K562 (cell line): ENCODE data around the gene TENM4. TPM values are rescaled to one million over a fixed set of nuclear protein-coding genes. Genes with fewer than 3 reads are reported as not detected.

ENCODE experiments used
- ATAC-seq: fragments of 200-7000 bp; cut with Tn5 transposase; 3 replicates; pipeline ENCODE4 v1.9.1; 2020; ENCODE audit warnings: moderate library complexity
- BruUV-seq: library from RNA; stranded (reverse); fragments of 400-500 nt; replicated peaks from 2 replicates; lab custom pipeline; 2021; lab: Mats Ljungman, UMichigan
- CTCF ChIA-PET: fragments of 300-600 bp; formaldehyde crosslinking; extraction: SDS; loops from one replicate; lab custom pipeline; 2021; ENCODE audit warnings: low intra/inter-chr PET ratio; lab: Yijun Ruan, JAX
- POLR2A ChIA-PET: fragments of 300-600, 350-650 bp; sonication (Branson Sonifier 250); formaldehyde crosslinking; extraction: SDS; loops from one replicate; lab custom pipeline; 2021; ENCODE audit warnings: antibody characterized with exemption, inconsistent platforms; lab: Yijun Ruan, JAX
- DNase-seq, 4 experiments: peaks; one replicate each; pipeline versions ENCODE4 v3.0.0 to v3.0.0-alpha.2; 2011 to 2018; ENCODE audit warnings: low spot score in 3 of 4, mixed read lengths in 3 of 4; ENCODE audit errors: extremely low read depth in 1 of 4
- FAIRE-seq: peaks from 2 replicates; lab custom pipeline; 2011; peaks lifted over from hg19 to GRCh38; lab: Jason Lieb, UNC
- H2AFZ ChIP-seq: 2 replicates; pipeline ENCODE4 v1.6.0; 2011; ENCODE audit warnings: low read depth, low read length, control low read depth, inconsistent platforms
- H3K27ac ChIP-seq: fragments of 200-600 bp; 3 replicates; pipeline ENCODE4 v1.8.0; 2011; ENCODE audit warnings: low read depth, mild to moderate bottlenecking, control low read depth, inconsistent platforms, low read length, moderate library complexity, mixed read lengths; ENCODE audit errors: extremely low read depth
- H3K27me3 ChIP-seq, 2 experiments: fragments of 300-600 bp in 1 of 2; 2 replicates in 1 of 2; 3 replicates in 1 of 2; pipeline versions ENCODE4 v1.6.0 to v1.8.0; 2011; ENCODE audit warnings: inconsistent platforms in 2 of 2, low read length in 2 of 2, mild to moderate bottlenecking in 1 of 2, mixed read lengths in 1 of 2, moderate library complexity in 1 of 2; ENCODE audit not compliant: control insufficient read depth in 2 of 2, insufficient read depth in 2 of 2
- H3K36me3 ChIP-seq: fragments of 300-600 bp; 3 replicates; pipeline ENCODE4 v1.8.0; 2011; ENCODE audit warnings: mild to moderate bottlenecking, low read length, inconsistent platforms; ENCODE audit not compliant: control insufficient read depth, insufficient read depth
- H3K4me1 ChIP-seq, 2 experiments: fragments of 200-600 bp in 1 of 2; replicated peaks in 1 of 2; 2 replicates in 1 of 2; 3 replicates in 1 of 2; pipeline versions ENCODE4 v1.5.1 to v1.8.0; 2011; ENCODE audit warnings: inconsistent platforms in 2 of 2, low read length in 2 of 2, mild to moderate bottlenecking in 1 of 2, mixed read lengths in 1 of 2, moderate library complexity in 1 of 2; ENCODE audit not compliant: control insufficient read depth in 2 of 2, insufficient read depth in 2 of 2
- H3K4me2 ChIP-seq: 2 replicates; pipeline ENCODE4 v1.6.1; 2011; ENCODE audit warnings: low read length, control low read depth, inconsistent platforms, mixed read lengths; ENCODE audit not compliant: insufficient read depth
- H3K4me3 ChIP-seq: fragments of 200-600 bp; sonication (generic), shearing (Covaris generic); 2 replicates; pipeline ENCODE4 v1.5.1; 2016; ENCODE audit warnings: control low read depth, inconsistent platforms
- H3K79me2 ChIP-seq: fragments of 200-600 bp; 3 replicates; pipeline ENCODE4 v1.8.0; 2011; ENCODE audit warnings: low read length, inconsistent platforms; ENCODE audit not compliant: control insufficient read depth, insufficient read depth
- H3K9ac ChIP-seq, 2 experiments: 2 replicates each; pipeline versions ENCODE4 v1.6.0 to v1.6.1; 2011; ENCODE audit warnings: low read depth in 2 of 2, low read length in 2 of 2, control low read depth in 1 of 2, inconsistent platforms in 1 of 2, mild to moderate bottlenecking in 1 of 2, mixed read lengths in 1 of 2; ENCODE audit not compliant: insufficient read depth in 1 of 2
- H3K9me1 ChIP-seq: one replicate; pipeline ENCODE4 v1.6.0; 2011; ENCODE audit warnings: inconsistent platforms, mild to moderate bottlenecking, low read length, moderate library complexity; ENCODE audit not compliant: control insufficient read depth, insufficient read depth
- H3K9me3 ChIP-seq: replicated peaks from 2 replicates; pipeline ENCODE4 v1.5.1; 2011; ENCODE audit warnings: low read depth, low read length, inconsistent platforms; ENCODE audit not compliant: control insufficient read depth, insufficient read depth
- H4K20me1 ChIP-seq: replicated peaks from 2 replicates; pipeline ENCODE4 v1.6.1; 2011; ENCODE audit warnings: low read length, inconsistent platforms, mixed read lengths; ENCODE audit not compliant: control insufficient read depth, insufficient read depth
- ARID1B ChIP-seq: fragments of 450-650 bp; IDR thresholded peaks from 2 replicates; pipeline ENCODE4 v1.6.1; 2016; ENCODE audit warnings: antibody characterized with exemption, mild to moderate bottlenecking, inconsistent platforms
- CSDE1 ChIP-seq, 2 experiments: fragments of 450-650 bp; IDR thresholded peaks; 2 replicates each; pipeline ENCODE4 v1.6.1; 2016; ENCODE audit warnings: mild to moderate bottlenecking in 1 of 2
- GABPB2 ChIP-seq: fragments of 250-450 bp; sonication (Bioruptor Pico); conservative IDR thresholded peaks from 2 replicates; pipeline ENCODE4 v1.5.1; 2021; ENCODE audit warnings: mild to moderate bottlenecking
- GMEB1 ChIP-seq: fragments of 250-450 bp; sonication (Bioruptor Pico); IDR thresholded peaks from 2 replicates; pipeline ENCODE4 v1.4.0; 2020; ENCODE audit warnings: mild to moderate bottlenecking
- MYC ChIP-seq, 2 experiments: fragments of 250-450 bp in 1 of 2; sonication (Bioruptor Pico) in 1 of 2; IDR thresholded peaks; 2 replicates each; pipeline versions ENCODE4 v1.5.1 to v1.6.1; 2012 to 2021; ENCODE audit warnings: low read depth in 2 of 2, borderline replicate concordance in 1 of 2, improper control_type of control experiment in 1 of 2, low read length in 1 of 2, mild to moderate bottlenecking in 1 of 2, moderate library complexity in 1 of 2
- NFE2L1 ChIP-seq: fragments of 450-650 bp; IDR thresholded peaks from 2 replicates; pipeline ENCODE4 v1.6.1; 2016; ENCODE audit warnings: missing genetic modification characterization, low read depth, mild to moderate bottlenecking, missing compliant biosample characterization, moderate library complexity, borderline replicate concordance
- RFX5 ChIP-seq: IDR thresholded peaks from 2 replicates; pipeline ENCODE4 v1.6.1; 2011; ENCODE audit warnings: low read depth, mild to moderate bottlenecking, improper control_type of control experiment, low read length
- SAFB ChIP-seq: fragments of 200-400 bp; formaldehyde crosslinking; IDR thresholded peaks from 2 replicates; pipeline ENCODE4 v1.6.1; 2017; ENCODE audit warnings: low read depth, low read length, borderline replicate concordance
- SMAD3 ChIP-seq: fragments of 450-650 bp; formaldehyde crosslinking; conservative IDR thresholded peaks from 2 replicates; pipeline ENCODE4 v1.4.0; 2020; ENCODE audit warnings: mild to moderate bottlenecking
- STAT5A ChIP-seq: IDR thresholded peaks from 2 replicates; pipeline ENCODE4 v1.6.1; 2012; ENCODE audit warnings: low read length, inconsistent platforms, borderline replicate concordance
- TCF3 ChIP-seq: sonication (generic); formaldehyde crosslinking; IDR thresholded peaks from 2 replicates; pipeline ENCODE4 v1.4.0; 2020; ENCODE audit warnings: mild to moderate bottlenecking, missing genetic modification reagents
- THAP7 ChIP-seq: fragments of 250-450 bp; sonication (Bioruptor Pico); IDR thresholded peaks from 2 replicates; pipeline ENCODE4 v1.5.0; 2021
- ZFPM2 ChIP-seq: fragments of 250-450 bp; sonication (Bioruptor Pico); IDR thresholded peaks from 2 replicates; pipeline ENCODE4 v1.5.1; 2022; ENCODE audit warnings: mild to moderate bottlenecking
- ZSCAN32 ChIP-seq: fragments of 450-650 bp; formaldehyde crosslinking; IDR thresholded peaks from 2 replicates; pipeline ENCODE4 v1.4.0; 2020; ENCODE audit warnings: mild to moderate bottlenecking, moderate library complexity
- WGBS: fragments of 100-300 bp; shearing (Covaris generic); methylation state at CpG from one replicate; pipeline ENCODE4 v1.1.6; 2016; ENCODE audit warnings: low coverage, mixed read lengths; ENCODE audit not compliant: insufficient coverage; ENCODE audit errors: missing lambda C conversion rate; 5-methylcytosine and 5-hydroxymethylcytosine counted together
- in situ Hi-C: fragments of 300-500 bp; cut with MboI; formaldehyde crosslinking; loops from 4 replicates; pipeline ENCODE4 v1.15.0; 2018; ENCODE audit warnings: inconsistent platforms, mixed read lengths
- intact Hi-C: fragments of 100-400 bp; cut with micrococcal nuclease; formaldehyde crosslinking; loops from 2 replicates; pipeline ENCODE4 v1.14.2; 2022
- polyA plus RNA-seq, 8 experiments: library from polyadenylated mRNA; depleted of rRNA in 4 of 8; stranded (reverse) in 5 of 8; unstranded in 3 of 8; fragments of >200 nt; fragmentation: Nextera tagmentation in 2 of 8; fragmentation: Illumina TruSeq in 1 of 8; extraction: Ambion mirVana in 2 of 8; extraction: Trizol in 1 of 8; gene quantifications; 2 replicates each; pipeline versions ENCODE4 v1.2.1 to v1.2.3, GENCODE V29; 2011 to 2014; ENCODE audit warnings: inconsistent platforms in 1 of 8, missing spikeins in 1 of 8
- total RNA-seq, 7 experiments: library from RNA; depleted of rRNA in 6 of 7; stranded (reverse); fragments of >200 nt in 6 of 7; fragmentation: Illumina TruSeq in 2 of 7; extraction: Trizol in 2 of 7; gene quantifications; 2 replicates each; pipeline versions ENCODE4 v1.2.1 to v1.2.3, GENCODE V29; 2011 to 2021; ENCODE audit warnings: low replicate concordance in 1 of 7
- TF ChIP-seq, protein P1 (sequence below): IDR thresholded peaks from 2 replicates; pipeline ENCODE4 v1.6.1; 2014; ENCODE audit warnings: antibody characterized with exemption
- TF ChIP-seq, protein P2 (sequence below): sonication (generic); formaldehyde crosslinking; IDR thresholded peaks from 2 replicates; pipeline ENCODE4 v1.4.0; 2020; ENCODE audit warnings: mild to moderate bottlenecking, missing genetic modification reagents
- TF ChIP-seq, protein P3 (sequence below): fragments of 450-650 bp; IDR thresholded peaks from 2 replicates; pipeline ENCODE4 v1.6.1; 2016; ENCODE audit warnings: low read depth, mild to moderate bottlenecking, moderate library complexity

TENM4 gene
- total and polyA plus RNA-seq, 9 of the 15 experiments (the other 6 are each of a cell fraction or from before 2014, with no cell fraction given) = 0.16 TPM; not detected in 8

- no peaks in the 10 kb centered on the region for H3K9me1 ChIP-seq
- POLR2A ChIA-PET = interaction anchor here (0.8 kb wide), 1 partner anchor 143 kb away, joined by 3 read pairs; no protein-coding TSS in a partner anchor
- CTCF ChIA-PET = no interaction called here
- TF ChIP-seq MYC (IDR thresholded peaks at IDR 0.05; ENCODE audit: low read depth, low read length) (no peak), MYC (CRISPR knock-in tag; IDR thresholded peaks at IDR 0.05; ENCODE audit: borderline replicate concordance, low read depth) (no peak), SMAD3 (CRISPR knock-in tag) (no peak), THAP7 (CRISPR knock-in tag) (no peak), GMEB1 (CRISPR knock-in tag) (no peak), ZSCAN32 (CRISPR knock-in tag) (no peak), ARID1B (no peak), TCF3 (CRISPR knock-in tag) (no peak), NFE2L1 (tag) (no peak), STAT5A (no peak), CSDE1 (IDR thresholded peaks at IDR 0.05) (no peak), RFX5 (no peak), ZFPM2 (CRISPR knock-in tag) (no peak), GABPB2 (CRISPR knock-in tag) (no peak), SAFB (no peak)
- TF ChIP-seq, protein P1, sequence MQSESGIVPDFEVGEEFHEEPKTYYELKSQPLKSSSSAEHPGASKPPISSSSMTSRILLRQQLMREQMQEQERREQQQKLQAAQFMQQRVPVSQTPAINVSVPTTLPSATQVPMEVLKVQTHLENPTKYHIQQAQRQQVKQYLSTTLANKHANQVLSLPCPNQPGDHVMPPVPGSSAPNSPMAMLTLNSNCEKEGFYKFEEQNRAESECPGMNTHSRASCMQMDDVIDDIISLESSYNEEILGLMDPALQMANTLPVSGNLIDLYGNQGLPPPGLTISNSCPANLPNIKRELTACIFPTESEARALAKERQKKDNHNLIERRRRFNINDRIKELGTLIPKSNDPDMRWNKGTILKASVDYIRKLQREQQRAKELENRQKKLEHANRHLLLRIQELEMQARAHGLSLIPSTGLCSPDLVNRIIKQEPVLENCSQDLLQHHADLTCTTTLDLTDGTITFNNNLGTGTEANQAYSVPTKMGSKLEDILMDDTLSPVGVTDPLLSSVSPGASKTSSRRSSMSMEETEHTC = no peak
- TF ChIP-seq, protein P2, sequence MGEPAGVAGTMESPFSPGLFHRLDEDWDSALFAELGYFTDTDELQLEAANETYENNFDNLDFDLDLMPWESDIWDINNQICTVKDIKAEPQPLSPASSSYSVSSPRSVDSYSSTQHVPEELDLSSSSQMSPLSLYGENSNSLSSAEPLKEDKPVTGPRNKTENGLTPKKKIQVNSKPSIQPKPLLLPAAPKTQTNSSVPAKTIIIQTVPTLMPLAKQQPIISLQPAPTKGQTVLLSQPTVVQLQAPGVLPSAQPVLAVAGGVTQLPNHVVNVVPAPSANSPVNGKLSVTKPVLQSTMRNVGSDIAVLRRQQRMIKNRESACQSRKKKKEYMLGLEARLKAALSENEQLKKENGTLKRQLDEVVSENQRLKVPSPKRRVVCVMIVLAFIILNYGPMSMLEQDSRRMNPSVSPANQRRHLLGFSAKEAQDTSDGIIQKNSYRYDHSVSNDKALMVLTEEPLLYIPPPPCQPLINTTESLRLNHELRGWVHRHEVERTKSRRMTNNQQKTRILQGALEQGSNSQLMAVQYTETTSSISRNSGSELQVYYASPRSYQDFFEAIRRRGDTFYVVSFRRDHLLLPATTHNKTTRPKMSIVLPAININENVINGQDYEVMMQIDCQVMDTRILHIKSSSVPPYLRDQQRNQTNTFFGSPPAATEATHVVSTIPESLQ (CRISPR knock-in tag) = no peak
- TF ChIP-seq, protein P3, sequence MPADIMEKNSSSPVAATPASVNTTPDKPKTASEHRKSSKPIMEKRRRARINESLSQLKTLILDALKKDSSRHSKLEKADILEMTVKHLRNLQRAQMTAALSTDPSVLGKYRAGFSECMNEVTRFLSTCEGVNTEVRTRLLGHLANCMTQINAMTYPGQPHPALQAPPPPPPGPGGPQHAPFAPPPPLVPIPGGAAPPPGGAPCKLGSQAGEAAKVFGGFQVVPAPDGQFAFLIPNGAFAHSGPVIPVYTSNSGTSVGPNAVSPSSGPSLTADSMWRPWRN = no peak
Measured at GRCh38 chr11:79377406-79377805, 63.4 kb downstream of the TENM4 start.

More at GRCh38 chr11:79377406-79377805, 63.4 kb downstream of the TENM4 start:
- no peaks in the 10 kb centered on the region for H4K20me1 ChIP-seq
- no peak overlapping the region for H3K9ac ChIP-seq
- H3K27me3 ChIP-seq = no peaks in the 10 kb centered on the region
- in situ Hi-C loops = no loop called here
- no peak overlapping the region for H2AFZ ChIP-seq
- H3K4me1 ChIP-seq = no peaks in the 10 kb centered on the region
- FAIRE-seq (no peak), DNase-seq (no peak), ATAC-seq (no peak)
- no peaks in the 10 kb centered on the region for H3K79me2 ChIP-seq
- H3K27ac ChIP-seq = no peak overlapping the region
- H3K36me3 ChIP-seq = no peaks in the 10 kb centered on the region
- no peak overlapping the region for H3K4me3 ChIP-seq
- intact Hi-C loops = no loop called here
- no peaks in the 10 kb centered on the region for H3K9me3 ChIP-seq
- no TSS peak for BruUV-seq
- no peak overlapping the region for H3K4me2 ChIP-seq
- 0% methylated on average over 2 of the region's 2 CpGs for WGBS
